K562 (cell line): Measurements from ENCODE around the gene PNMA3. TPM values are rescaled to one million over a fixed set of nuclear protein-coding genes. Genes with fewer than 3 reads are reported as not detected.

Experiments
- BCL6 ChIP-seq: fragments of 250-450 bp; sonication (Bioruptor Pico); IDR thresholded peaks from 2 replicates; pipeline ENCODE4 v1.4.0; 2020
- CHD2 ChIP-seq: IDR thresholded peaks from 2 replicates; pipeline ENCODE4 v1.6.1; 2011; ENCODE audit warnings: low read depth, low read length
- CLOCK ChIP-seq: fragments of 250-450 bp; sonication (Bioruptor Pico); IDR thresholded peaks from 2 replicates; pipeline ENCODE4 v1.4.0; 2020; ENCODE audit warnings: mild to moderate bottlenecking, moderate library complexity, borderline replicate concordance
- FOXP4 ChIP-seq: sonication (generic); formaldehyde crosslinking; IDR thresholded peaks from 2 replicates; pipeline ENCODE4 v1.8.0; 2022; ENCODE audit warnings: mild to moderate bottlenecking, missing genetic modification reagents, borderline replicate concordance
- ID3 ChIP-seq, 2 experiments: fragments of 250-450 bp in 1 of 2; fragments of 450-650 bp in 1 of 2; sonication (Bioruptor Pico) in 1 of 2; IDR thresholded peaks; 2 replicates each; pipeline versions ENCODE4 v1.6.1 to v1.8.0; 2016 to 2021; ENCODE audit warnings: mild to moderate bottlenecking in 2 of 2, moderate library complexity in 2 of 2, missing compliant biosample characterization in 1 of 2, missing genetic modification characterization in 1 of 2
- KDM1A ChIP-seq, 2 experiments: fragments of 450-650 bp; IDR thresholded peaks; 2 replicates each; pipeline ENCODE4 v1.6.1; 2016; ENCODE audit warnings: mild to moderate bottlenecking in 2 of 2
- NFATC3 ChIP-seq: fragments of 450-650 bp; IDR thresholded peaks from 2 replicates; pipeline ENCODE4 v1.6.1; 2017; ENCODE audit warnings: mild to moderate bottlenecking
- POLR2B ChIP-seq: fragments of 450-650 bp; IDR thresholded peaks from 2 replicates; pipeline ENCODE4 v1.6.1; 2018; ENCODE audit warnings: low read depth; ENCODE audit not compliant: partially characterized antibody
- POLR2G ChIP-seq: fragments of 200-400 bp; formaldehyde crosslinking; IDR thresholded peaks from 2 replicates; pipeline ENCODE4 v1.6.1; 2017; ENCODE audit warnings: low read depth, mild to moderate bottlenecking, antibody characterized with exemption, low read length, moderate library complexity
- RBM14 ChIP-seq: fragments of 200-400 bp; formaldehyde crosslinking; IDR thresholded peaks from 2 replicates; pipeline ENCODE4 v1.6.1; 2018; ENCODE audit warnings: low read depth, mild to moderate bottlenecking, low read length, moderate library complexity, borderline replicate concordance; ENCODE audit not compliant: insufficient read depth
- TAF1 ChIP-seq: IDR thresholded peaks from 2 replicates; pipeline ENCODE4 v1.6.1; 2011; ENCODE audit warnings: mild to moderate bottlenecking, low read length, moderate library complexity; ENCODE audit not compliant: insufficient read depth, control insufficient read depth, severe bottlenecking; ENCODE audit errors: extremely low read depth
- TCF3 ChIP-seq: sonication (generic); formaldehyde crosslinking; IDR thresholded peaks from 2 replicates; pipeline ENCODE4 v1.4.0; 2020; ENCODE audit warnings: mild to moderate bottlenecking, missing genetic modification reagents
- polyA plus RNA-seq, 8 experiments: library from polyadenylated mRNA; depleted of rRNA in 4 of 8; stranded (reverse) in 5 of 8; unstranded in 3 of 8; fragments of >200 nt; fragmentation: Nextera tagmentation in 2 of 8; fragmentation: Illumina TruSeq in 1 of 8; extraction: Ambion mirVana in 2 of 8; extraction: Trizol in 1 of 8; gene quantifications; 2 replicates each; pipeline versions ENCODE4 v1.2.1 to v1.2.3, GENCODE V29; 2011 to 2014; ENCODE audit warnings: inconsistent platforms in 1 of 8, missing spikeins in 1 of 8
- total RNA-seq, 7 experiments: library from RNA; depleted of rRNA in 6 of 7; stranded (reverse); fragments of >200 nt in 6 of 7; fragmentation: Illumina TruSeq in 2 of 7; extraction: Trizol in 2 of 7; gene quantifications; 2 replicates each; pipeline versions ENCODE4 v1.2.1 to v1.2.3, GENCODE V29; 2011 to 2021; ENCODE audit warnings: low replicate concordance in 1 of 7

PNMA3 gene
- total and polyA plus RNA-seq, 9 of the 15 experiments (the other 6 are each of a cell fraction or from before 2014, with no cell fraction given) = 0.01 to 1.5 (median 0.95) TPM; not detected in 1

GRCh38 chrX:153032397-153033118 lies 23.7 kb upstream of the PNMA3 start (continued):
- peak; percentile 56 for TF ChIP-seq POLR2G
- no peak for TF ChIP-seq TCF3 (CRISPR knock-in tag)
- no peak for TF ChIP-seq TAF1
- no peak for TF ChIP-seq RBM14
- TF ChIP-seq NFATC3 = no peak
- TF ChIP-seq CHD2 = no peak
- TF ChIP-seq POLR2B = no peak
- TF ChIP-seq KDM1A (IDR thresholded peaks at IDR 0.05) = no peak
- TF ChIP-seq BCL6 (CRISPR knock-in tag) = no peak
- TF ChIP-seq CLOCK (CRISPR knock-in tag) = no peak
- no peak for TF ChIP-seq ID3 (CRISPR knock-in tag; IDR thresholded peaks at IDR 0.05)
- TF ChIP-seq ID3 (tag; IDR thresholded peaks at IDR 0.05) = no peak
- no peak for TF ChIP-seq FOXP4 (CRISPR knock-in tag)
